HepG2 (cell line): ENCODE results near the gene SEC31A. TPM values are rescaled to one million over a fixed set of nuclear protein-coding genes. Genes with fewer than 3 reads are reported as not detected.
A peak's percentile ranks its signal among the peaks of the same experiment; 100 is the strongest.

Experiments used
- FOXA3 ChIP-seq: IDR thresholded peaks from 2 replicates; pipeline ENCODE4 v1.6.1; 2016; ENCODE audit warnings: missing genetic modification reagents, missing compliant biosample characterization
- KLF12 ChIP-seq: sonication (generic); formaldehyde crosslinking; IDR thresholded peaks from 2 replicates; pipeline ENCODE4 v1.4.0; 2020; ENCODE audit warnings: missing genetic modification reagents, borderline replicate concordance
- NFE2L2 ChIP-seq: fragments of 150-350 bp; IDR thresholded peaks from 2 replicates; pipeline ENCODE4 v1.6.1; 2014; ENCODE audit warnings: low read length
- PAX8 ChIP-seq: sonication (generic); formaldehyde crosslinking; IDR thresholded peaks from 2 replicates; pipeline ENCODE4 v1.8.0; 2022; ENCODE audit warnings: mild to moderate bottlenecking, missing genetic modification reagents, borderline replicate concordance
- polyA plus RNA-seq, 8 experiments: library from polyadenylated mRNA; depleted of rRNA in 3 of 8; stranded (reverse) in 7 of 8; unstranded in 1 of 8; fragments of >200 nt; fragmentation: Illumina TruSeq in 4 of 8; extraction: Trizol in 4 of 8; gene quantifications; 2 replicates each; pipeline versions ENCODE4 v1.2.1 to v1.2.3, GENCODE V29; 2011 to 2016; ENCODE audit warnings: low read depth in 4 of 8, missing spikeins in 1 of 8, mixed read lengths in 1 of 8; ENCODE audit not compliant: insufficient read depth in 1 of 8
- total RNA-seq, 5 experiments: library from RNA; depleted of rRNA; stranded (reverse); fragments of >200 nt; fragmentation: Illumina TruSeq; extraction: Trizol; gene quantifications; 2 replicates each; pipeline ENCODE4 v1.2.3, GENCODE V29; 2016; ENCODE audit warnings: low read depth in 1 of 5
- TF ChIP-seq, protein P1 (sequence below), 2 experiments: sonication (generic) in 1 of 2; formaldehyde crosslinking in 1 of 2; IDR thresholded peaks; 2 replicates each; pipeline versions ENCODE4 v1.6.1 to v1.9.0; 2014 to 2022; ENCODE audit warnings: antibody characterized with exemption in 1 of 2, borderline replicate concordance in 1 of 2, inconsistent platforms in 1 of 2, low read depth in 1 of 2, missing genetic modification reagents in 1 of 2
- TF ChIP-seq, protein P2 (sequence below): sonication (generic); formaldehyde crosslinking; IDR thresholded peaks from 2 replicates; pipeline ENCODE4 v1.8.1; 2022; ENCODE audit warnings: mild to moderate bottlenecking, missing genetic modification reagents
- TF ChIP-seq, protein P3 (sequence below): sonication (generic); formaldehyde crosslinking; IDR thresholded peaks from 2 replicates; pipeline ENCODE4 v1.5.1; 2020; ENCODE audit warnings: mild to moderate bottlenecking, missing genetic modification reagents, borderline replicate concordance
- TF ChIP-seq, protein P4 (sequence below): conservative IDR thresholded peaks from 2 replicates; pipeline ENCODE4 v1.6.1; 2018; ENCODE audit warnings: missing genetic modification reagents
- TF ChIP-seq, protein P5 (sequence below): sonication (generic); formaldehyde crosslinking; IDR thresholded peaks from 2 replicates; pipeline ENCODE4 v1.4.0; 2020; ENCODE audit warnings: missing genetic modification reagents
- TF ChIP-seq, protein P6 (sequence below): IDR thresholded peaks from 2 replicates; pipeline ENCODE4 v1.6.1; 2016; ENCODE audit warnings: missing biosample characterization, missing genetic modification reagents, low read depth

The SEC31A gene
- total and polyA plus RNA-seq, 2 of the 13 experiments (the other 11 are each of a cell fraction or from before 2014, with no cell fraction given) = 231 to 435 TPM

DNA sequence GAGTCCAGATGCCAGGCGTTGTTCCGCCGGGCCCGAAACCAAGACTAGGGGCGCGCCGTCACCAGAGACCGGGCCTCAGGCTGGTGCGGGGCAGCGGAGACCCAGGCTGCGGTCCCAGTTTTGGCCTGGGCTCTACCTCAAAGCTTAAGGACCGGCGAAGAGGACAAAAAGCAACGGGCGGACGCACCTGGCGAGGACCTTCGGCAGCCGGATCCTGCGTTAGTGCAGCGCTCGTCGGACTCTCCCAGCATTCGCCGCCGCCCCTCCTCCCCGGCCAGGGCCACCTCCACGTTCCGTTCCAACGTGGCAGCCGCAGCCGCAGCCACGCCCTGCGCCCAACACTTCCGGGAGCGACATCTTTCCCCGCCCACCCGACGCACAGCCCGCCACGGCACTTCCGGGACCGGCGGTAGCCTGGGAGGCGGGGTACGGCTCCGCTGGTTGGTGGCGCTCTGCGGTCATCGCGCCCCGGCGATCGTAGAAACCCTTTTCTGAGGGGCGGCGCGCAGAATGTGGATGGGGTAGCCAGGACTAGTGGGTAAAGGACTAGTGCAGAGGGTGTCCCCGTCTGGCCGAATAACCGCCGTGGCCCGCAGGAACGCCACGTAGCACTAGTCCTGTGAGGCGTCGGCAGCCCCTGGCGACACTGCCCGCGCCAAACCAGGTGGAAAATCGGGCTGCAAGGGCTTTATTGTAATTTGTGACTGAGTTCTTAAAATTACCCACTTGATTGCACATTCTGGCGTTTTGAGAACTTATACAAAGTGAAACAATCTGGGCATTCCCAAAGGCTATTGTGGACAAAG is at the start of gene SEC31A (continued):
- TF ChIP-seq, protein P1, sequence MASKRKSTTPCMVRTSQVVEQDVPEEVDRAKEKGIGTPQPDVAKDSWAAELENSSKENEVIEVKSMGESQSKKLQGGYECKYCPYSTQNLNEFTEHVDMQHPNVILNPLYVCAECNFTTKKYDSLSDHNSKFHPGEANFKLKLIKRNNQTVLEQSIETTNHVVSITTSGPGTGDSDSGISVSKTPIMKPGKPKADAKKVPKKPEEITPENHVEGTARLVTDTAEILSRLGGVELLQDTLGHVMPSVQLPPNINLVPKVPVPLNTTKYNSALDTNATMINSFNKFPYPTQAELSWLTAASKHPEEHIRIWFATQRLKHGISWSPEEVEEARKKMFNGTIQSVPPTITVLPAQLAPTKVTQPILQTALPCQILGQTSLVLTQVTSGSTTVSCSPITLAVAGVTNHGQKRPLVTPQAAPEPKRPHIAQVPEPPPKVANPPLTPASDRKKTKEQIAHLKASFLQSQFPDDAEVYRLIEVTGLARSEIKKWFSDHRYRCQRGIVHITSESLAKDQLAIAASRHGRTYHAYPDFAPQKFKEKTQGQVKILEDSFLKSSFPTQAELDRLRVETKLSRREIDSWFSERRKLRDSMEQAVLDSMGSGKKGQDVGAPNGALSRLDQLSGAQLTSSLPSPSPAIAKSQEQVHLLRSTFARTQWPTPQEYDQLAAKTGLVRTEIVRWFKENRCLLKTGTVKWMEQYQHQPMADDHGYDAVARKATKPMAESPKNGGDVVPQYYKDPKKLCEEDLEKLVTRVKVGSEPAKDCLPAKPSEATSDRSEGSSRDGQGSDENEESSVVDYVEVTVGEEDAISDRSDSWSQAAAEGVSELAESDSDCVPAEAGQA (IDR thresholded peaks at IDR 0.05; ENCODE audit: low read depth) = peak; percentile 87
- TF ChIP-seq, protein P1 (CRISPR knock-in tag; IDR thresholded peaks at IDR 0.05; ENCODE audit: borderline replicate concordance) = 0 out of 2 replicates have a peak, but pooled peaks have one; percentile 26
- TF ChIP-seq, protein P2, sequence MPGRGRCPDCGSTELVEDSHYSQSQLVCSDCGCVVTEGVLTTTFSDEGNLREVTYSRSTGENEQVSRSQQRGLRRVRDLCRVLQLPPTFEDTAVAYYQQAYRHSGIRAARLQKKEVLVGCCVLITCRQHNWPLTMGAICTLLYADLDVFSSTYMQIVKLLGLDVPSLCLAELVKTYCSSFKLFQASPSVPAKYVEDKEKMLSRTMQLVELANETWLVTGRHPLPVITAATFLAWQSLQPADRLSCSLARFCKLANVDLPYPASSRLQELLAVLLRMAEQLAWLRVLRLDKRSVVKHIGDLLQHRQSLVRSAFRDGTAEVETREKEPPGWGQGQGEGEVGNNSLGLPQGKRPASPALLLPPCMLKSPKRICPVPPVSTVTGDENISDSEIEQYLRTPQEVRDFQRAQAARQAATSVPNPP (CRISPR knock-in tag) = peak; percentile 92
- no peak for TF ChIP-seq PAX8 (CRISPR knock-in tag)
- TF ChIP-seq, protein P3, sequence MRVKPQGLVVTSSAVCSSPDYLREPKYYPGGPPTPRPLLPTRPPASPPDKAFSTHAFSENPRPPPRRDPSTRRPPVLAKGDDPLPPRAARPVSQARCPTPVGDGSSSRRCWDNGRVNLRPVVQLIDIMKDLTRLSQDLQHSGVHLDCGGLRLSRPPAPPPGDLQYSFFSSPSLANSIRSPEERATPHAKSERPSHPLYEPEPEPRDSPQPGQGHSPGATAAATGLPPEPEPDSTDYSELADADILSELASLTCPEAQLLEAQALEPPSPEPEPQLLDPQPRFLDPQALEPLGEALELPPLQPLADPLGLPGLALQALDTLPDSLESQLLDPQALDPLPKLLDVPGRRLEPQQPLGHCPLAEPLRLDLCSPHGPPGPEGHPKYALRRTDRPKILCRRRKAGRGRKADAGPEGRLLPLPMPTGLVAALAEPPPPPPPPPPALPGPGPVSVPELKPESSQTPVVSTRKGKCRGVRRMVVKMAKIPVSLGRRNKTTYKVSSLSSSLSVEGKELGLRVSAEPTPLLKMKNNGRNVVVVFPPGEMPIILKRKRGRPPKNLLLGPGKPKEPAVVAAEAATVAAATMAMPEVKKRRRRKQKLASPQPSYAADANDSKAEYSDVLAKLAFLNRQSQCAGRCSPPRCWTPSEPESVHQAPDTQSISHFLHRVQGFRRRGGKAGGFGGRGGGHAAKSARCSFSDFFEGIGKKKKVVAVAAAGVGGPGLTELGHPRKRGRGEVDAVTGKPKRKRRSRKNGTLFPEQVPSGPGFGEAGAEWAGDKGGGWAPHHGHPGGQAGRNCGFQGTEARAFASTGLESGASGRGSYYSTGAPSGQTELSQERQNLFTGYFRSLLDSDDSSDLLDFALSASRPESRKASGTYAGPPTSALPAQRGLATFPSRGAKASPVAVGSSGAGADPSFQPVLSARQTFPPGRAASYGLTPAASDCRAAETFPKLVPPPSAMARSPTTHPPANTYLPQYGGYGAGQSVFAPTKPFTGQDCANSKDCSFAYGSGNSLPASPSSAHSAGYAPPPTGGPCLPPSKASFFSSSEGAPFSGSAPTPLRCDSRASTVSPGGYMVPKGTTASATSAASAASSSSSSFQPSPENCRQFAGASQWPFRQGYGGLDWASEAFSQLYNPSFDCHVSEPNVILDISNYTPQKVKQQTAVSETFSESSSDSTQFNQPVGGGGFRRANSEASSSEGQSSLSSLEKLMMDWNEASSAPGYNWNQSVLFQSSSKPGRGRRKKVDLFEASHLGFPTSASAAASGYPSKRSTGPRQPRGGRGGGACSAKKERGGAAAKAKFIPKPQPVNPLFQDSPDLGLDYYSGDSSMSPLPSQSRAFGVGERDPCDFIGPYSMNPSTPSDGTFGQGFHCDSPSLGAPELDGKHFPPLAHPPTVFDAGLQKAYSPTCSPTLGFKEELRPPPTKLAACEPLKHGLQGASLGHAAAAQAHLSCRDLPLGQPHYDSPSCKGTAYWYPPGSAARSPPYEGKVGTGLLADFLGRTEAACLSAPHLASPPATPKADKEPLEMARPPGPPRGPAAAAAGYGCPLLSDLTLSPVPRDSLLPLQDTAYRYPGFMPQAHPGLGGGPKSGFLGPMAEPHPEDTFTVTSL = no peak
- TF ChIP-seq, protein P4, sequence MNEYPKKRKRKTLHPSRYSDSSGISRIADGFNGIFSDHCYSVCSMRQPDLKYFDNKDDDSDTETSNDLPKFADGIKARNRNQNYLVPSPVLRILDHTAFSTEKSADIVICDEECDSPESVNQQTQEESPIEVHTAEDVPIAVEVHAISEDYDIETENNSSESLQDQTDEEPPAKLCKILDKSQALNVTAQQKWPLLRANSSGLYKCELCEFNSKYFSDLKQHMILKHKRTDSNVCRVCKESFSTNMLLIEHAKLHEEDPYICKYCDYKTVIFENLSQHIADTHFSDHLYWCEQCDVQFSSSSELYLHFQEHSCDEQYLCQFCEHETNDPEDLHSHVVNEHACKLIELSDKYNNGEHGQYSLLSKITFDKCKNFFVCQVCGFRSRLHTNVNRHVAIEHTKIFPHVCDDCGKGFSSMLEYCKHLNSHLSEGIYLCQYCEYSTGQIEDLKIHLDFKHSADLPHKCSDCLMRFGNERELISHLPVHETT (CRISPR knock-in tag) = peak; percentile 73
- TF ChIP-seq, protein P5, sequence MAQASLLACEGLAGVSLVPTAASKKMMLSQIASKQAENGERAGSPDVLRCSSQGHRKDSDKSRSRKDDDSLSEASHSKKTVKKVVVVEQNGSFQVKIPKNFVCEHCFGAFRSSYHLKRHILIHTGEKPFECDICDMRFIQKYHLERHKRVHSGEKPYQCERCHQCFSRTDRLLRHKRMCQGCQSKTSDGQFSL = no peak; the same call in 1 of the 2 replicates
- peak; percentile 95; the same call in 1 of the 2 replicates for TF ChIP-seq KLF12
- no peak; the same call in 1 of the 2 replicates for TF ChIP-seq FOXA3 (CRISPR knock-in tag)
- TF ChIP-seq, protein P6, sequence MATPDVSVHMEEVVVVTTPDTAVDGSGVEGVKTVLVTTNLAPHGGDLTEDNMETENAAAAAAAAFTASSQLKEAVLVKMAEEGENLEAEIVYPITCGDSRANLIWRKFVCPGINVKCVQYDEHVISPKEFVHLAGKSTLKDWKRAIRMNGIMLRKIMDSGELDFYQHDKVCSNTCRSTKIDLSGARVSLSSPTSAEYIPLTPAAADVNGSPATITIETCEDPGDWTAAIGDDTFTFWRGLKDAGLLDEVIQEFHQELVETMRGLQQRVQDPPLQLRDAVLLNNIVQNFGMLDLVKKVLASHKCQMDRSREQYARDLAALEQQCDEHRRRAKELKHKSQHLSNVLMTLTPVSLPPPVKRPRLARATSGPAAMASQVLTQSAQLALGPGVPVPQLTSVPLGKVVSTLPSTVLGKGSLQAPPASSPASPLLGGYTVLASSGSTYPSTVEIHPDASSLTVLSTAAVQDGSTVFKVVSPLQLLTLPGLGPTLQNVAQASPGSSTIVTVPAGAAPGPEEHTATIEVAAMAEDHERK (CRISPR knock-in tag) = peak; percentile 94
- no peak for TF ChIP-seq NFE2L2
